ENCODE measurements around the gene WNT1.

The WNT1 gene

GRCh38 chr12:49022558-49023178 lies 44.5 kb downstream of the WNT1 start:
- no peak overlapping the region for H3K27ac ChIP-seq
- H3K9ac ChIP-seq (ENCODE audit: insufficient read length) = no peak overlapping the region
- peaks cover 58% of the 10 kb centered on the region; the same call in 1 of the 2 replicates for H3K36me3 ChIP-seq (ENCODE audit: insufficient read depth, low read length)
- no peak for DNase-seq (ENCODE audit: low read depth, low spot score)
- TF ChIP-seq EZH2 (IDR thresholded peaks at IDR 0.05) = no peak
- no peak for TF ChIP-seq FOXP2 (optimal IDR thresholded peaks at IDR 0.05; ENCODE audit: control extremely low read depth, extremely low read length, insufficient read depth)
- no peak for TF ChIP-seq POLR2AphosphoS5 (IDR thresholded peaks at IDR 0.05; ENCODE audit: borderline replicate concordance, low read depth, low read length)
- no peak overlapping the region for H3K4me3 ChIP-seq
- no peaks in the 10 kb centered on the region for H3K9me3 ChIP-seq (ENCODE audit: low read depth, low read length)

DNA sequence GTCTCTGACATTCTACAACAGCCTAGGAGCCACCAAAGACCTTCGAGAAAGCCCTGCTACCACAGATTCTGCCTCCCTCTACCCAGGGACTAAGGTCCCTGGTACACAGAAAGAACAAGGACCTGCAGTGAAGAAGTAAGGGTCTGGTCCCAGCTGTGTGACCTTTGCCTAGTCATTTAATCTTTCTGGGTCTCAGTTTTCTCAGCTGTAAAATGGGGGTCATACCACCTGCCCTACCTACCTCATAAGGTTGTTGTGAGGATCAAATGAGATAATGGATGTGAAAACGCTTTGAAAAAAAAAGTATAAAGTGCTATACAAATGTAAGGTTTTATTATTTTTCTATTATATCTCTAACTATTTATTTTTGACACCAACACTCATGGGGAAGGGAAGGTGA lies 45.7 kb downstream of the WNT1 start:
- TF ChIP-seq FOXP2 (optimal IDR thresholded peaks at IDR 0.05; ENCODE audit: control extremely low read depth, extremely low read length, insufficient read depth) (no peak), POLR2AphosphoS5 (IDR thresholded peaks at IDR 0.05; ENCODE audit: borderline replicate concordance, low read depth, low read length) (no peak)
- no peaks in the 10 kb centered on the region for H3K9me3 ChIP-seq (ENCODE audit: low read depth, low read length)
- no peak overlapping the region for H3K27ac ChIP-seq
- H3K4me3 ChIP-seq = no peak overlapping the region
- H3K36me3 ChIP-seq (ENCODE audit: insufficient read depth, low read length) = peaks cover 70% of the 10 kb centered on the region; the same call in 1 of the 2 replicates
- DNase-seq (ENCODE audit: low read depth, low spot score) = no peak
- H3K9ac ChIP-seq (ENCODE audit: insufficient read length) = no peak overlapping the region

DNA sequence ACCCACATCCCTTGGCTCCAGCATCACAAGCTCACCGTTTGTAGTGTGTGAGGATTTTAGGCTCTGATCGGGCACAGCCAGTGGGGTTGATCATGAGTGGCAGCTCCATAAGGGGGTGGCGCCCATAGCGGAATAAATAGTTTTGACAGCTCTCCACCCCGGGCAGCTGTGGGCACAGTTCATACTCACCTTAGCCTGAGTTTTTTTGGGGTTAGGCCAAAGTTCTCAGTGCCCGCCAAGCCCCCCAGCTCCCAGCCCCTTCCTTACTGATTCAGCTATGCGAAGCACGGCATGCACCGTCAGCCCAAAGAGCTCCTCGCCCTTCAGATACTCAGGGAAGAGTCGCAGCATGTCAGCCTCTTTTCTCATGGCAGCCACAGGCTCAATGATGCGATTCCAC lies 46.4 kb downstream of the WNT1 start:
- no peak overlapping the region for H3K9ac ChIP-seq (ENCODE audit: insufficient read length)
- TF ChIP-seq EZH2 (IDR thresholded peaks at IDR 0.05) = no peak
- TF ChIP-seq POLR2AphosphoS5 (IDR thresholded peaks at IDR 0.05; ENCODE audit: borderline replicate concordance, low read depth, low read length) = no peak
- TF ChIP-seq FOXP2 (optimal IDR thresholded peaks at IDR 0.05; ENCODE audit: control extremely low read depth, extremely low read length, insufficient read depth) = no peak
- no peak overlapping the region for H3K4me3 ChIP-seq
- H3K27ac ChIP-seq = no peak overlapping the region
- no peaks in the 10 kb centered on the region for H3K9me3 ChIP-seq (ENCODE audit: low read depth, low read length)
- peaks cover 76% of the 10 kb centered on the region; the same call in 1 of the 2 replicates for H3K36me3 ChIP-seq (ENCODE audit: insufficient read depth, low read length)
- DNase-seq (ENCODE audit: low read depth, low spot score) = no peak

DNA sequence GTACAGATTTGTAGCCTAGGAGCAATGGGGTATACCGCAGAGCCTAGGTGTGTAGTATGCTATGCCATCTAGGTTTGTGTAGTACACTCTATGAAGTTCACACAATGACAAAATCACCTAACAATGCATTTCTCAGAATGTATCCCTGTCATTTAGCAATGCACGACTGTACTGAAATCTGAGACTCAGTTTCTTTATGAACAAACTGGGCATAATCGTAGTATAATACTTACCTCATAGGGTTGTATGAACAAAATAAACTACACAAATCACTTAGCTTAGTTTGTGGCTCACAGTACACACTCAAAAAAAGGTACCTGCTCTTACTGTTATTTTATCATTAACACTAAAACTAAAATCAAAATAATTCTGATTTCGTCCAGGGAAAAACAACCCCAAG lies 47.3 kb downstream of the WNT1 start:
- TF ChIP-seq EZH2 (IDR thresholded peaks at IDR 0.05) (no peak), FOXP2 (optimal IDR thresholded peaks at IDR 0.05; ENCODE audit: control extremely low read depth, extremely low read length, insufficient read depth) (no peak), POLR2AphosphoS5 (IDR thresholded peaks at IDR 0.05; ENCODE audit: borderline replicate concordance, low read depth, low read length) (no peak)
- Histone ChIP-seq H3K27ac (no peak overlapping the region), H3K36me3 (ENCODE audit: insufficient read depth, low read length) (peaks cover 76% of the 10 kb centered on the region; the same call in 1 of the 2 replicates)

GRCh38 chr12:49026101-49026500 lies 48.0 kb downstream of the WNT1 start:
- no peak for TF ChIP-seq FOXP2 (optimal IDR thresholded peaks at IDR 0.05; ENCODE audit: control extremely low read depth, extremely low read length, insufficient read depth)
- no peak for TF ChIP-seq EZH2 (IDR thresholded peaks at IDR 0.05)
- TF ChIP-seq POLR2AphosphoS5 (IDR thresholded peaks at IDR 0.05; ENCODE audit: borderline replicate concordance, low read depth, low read length) = no peak

More for the DNA sequence above, 47.3 kb downstream of the WNT1 start:
- H3K4me3 ChIP-seq = no peak overlapping the region
- H3K9ac ChIP-seq (ENCODE audit: insufficient read length) = no peak overlapping the region
- H3K9me3 ChIP-seq (ENCODE audit: low read depth, low read length) = no peaks in the 10 kb centered on the region
- DNase-seq (ENCODE audit: low read depth, low spot score) = no peak

DNA sequence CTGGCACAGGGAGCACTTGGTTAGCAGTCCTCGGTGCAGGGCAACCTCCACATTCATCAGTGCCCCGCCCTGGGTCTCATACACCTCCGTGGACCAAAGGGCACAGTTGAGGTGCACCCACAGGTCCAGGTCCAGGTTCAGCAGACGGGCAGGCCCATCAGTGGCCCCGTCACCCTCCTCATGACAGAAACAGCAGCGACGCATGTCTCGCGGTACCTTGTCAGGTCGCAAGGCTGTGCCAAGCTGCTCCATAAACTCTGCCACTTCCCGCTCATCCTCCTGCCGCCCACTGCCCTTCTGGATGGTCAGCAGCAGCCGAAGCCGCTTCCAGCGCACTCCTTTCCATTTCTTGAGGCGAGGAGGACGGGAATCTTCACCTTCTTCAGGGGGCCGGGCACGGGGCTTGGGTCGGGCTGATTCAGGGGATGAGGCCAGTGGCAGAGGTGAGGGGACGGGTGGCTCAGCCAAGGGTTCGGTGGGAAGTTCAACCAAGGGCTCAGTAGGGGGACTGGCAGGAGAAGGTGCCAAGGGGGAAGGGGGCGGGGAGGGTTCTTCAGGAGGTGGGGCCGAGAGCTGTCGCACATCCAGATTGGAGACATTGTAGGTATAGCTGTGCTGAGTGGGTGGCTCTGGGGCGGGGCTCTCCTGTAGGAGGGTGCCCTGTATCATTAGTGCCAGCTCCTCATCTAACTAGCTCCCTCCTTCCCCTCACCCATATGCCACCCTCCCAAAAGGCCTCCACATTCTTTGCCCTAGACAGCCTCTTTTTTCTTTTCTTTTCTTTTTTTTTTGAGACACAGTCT lies 48.8 kb downstream of the WNT1 start:
- Histone ChIP-seq H3K27ac (no peak overlapping the region), H3K9ac (ENCODE audit: insufficient read length) (no peak overlapping the region), H3K4me3 (no peak overlapping the region), H3K36me3 (ENCODE audit: insufficient read depth, low read length) (peaks cover 76% of the 10 kb centered on the region; the same call in 1 of the 2 replicates), H3K9me3 (ENCODE audit: low read depth, low read length) (no peaks in the 10 kb centered on the region)
- DNase-seq (ENCODE audit: low read depth, low spot score) = no peak
- TF ChIP-seq EZH2 (IDR thresholded peaks at IDR 0.05) = no peak
- TF ChIP-seq FOXP2 (optimal IDR thresholded peaks at IDR 0.05; ENCODE audit: control extremely low read depth, extremely low read length, insufficient read depth) = no peak
- no peak for TF ChIP-seq POLR2AphosphoS5 (IDR thresholded peaks at IDR 0.05; ENCODE audit: borderline replicate concordance, low read depth, low read length)

More at GRCh38 chr12:49026101-49026500, 48.0 kb downstream of the WNT1 start:
- no peak for DNase-seq (ENCODE audit: low read depth, low spot score)
- H3K9me3 ChIP-seq (ENCODE audit: low read depth, low read length) = no peaks in the 10 kb centered on the region
- H3K4me3 ChIP-seq = no peak overlapping the region
- no peak overlapping the region for H3K9ac ChIP-seq (ENCODE audit: insufficient read length)
- no peak overlapping the region for H3K27ac ChIP-seq
- peaks cover 76% of the 10 kb centered on the region; the same call in 1 of the 2 replicates for H3K36me3 ChIP-seq (ENCODE audit: insufficient read depth, low read length)

DNA sequence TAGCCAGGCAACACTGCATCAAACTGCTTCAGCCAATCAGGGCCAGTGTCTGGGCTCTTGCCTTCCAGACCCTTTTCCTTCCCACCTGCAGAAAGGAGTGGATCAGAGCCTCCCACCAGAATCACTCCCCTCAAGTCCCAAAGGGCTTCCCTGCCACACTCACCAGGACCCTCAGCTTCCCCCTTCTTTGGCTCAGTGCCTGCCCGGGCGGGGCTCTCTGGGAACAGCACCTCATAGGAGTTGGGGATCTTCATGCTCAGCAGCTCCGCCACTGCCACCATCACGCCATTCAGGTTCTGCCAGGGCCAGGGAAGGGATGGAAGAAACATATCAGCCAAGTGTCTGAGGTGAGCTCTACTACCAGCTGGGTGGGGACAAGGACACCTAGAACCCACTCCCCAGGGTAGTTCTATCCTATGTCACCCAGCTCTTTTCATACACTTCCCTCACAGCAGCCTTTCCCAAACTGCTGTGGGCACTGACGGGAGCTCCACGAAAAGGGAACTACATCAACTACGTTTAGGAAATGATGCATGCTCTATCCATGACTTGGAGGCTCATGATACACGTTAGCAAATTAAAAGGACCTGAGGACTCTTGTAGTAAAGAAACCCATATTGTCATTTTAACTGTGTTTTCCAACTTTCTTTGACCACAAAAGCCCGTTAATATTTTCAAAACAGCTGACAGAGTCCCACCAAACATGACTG lies 49.9 kb downstream of the WNT1 start:
- no peak for TF ChIP-seq EZH2 (IDR thresholded peaks at IDR 0.05)
- TF ChIP-seq FOXP2 (optimal IDR thresholded peaks at IDR 0.05; ENCODE audit: control extremely low read depth, extremely low read length, insufficient read depth) = no peak
- TF ChIP-seq POLR2AphosphoS5 (IDR thresholded peaks at IDR 0.05; ENCODE audit: borderline replicate concordance, low read depth, low read length) = no peak
- Histone ChIP-seq H3K36me3 (ENCODE audit: insufficient read depth, low read length) (peaks cover 76% of the 10 kb centered on the region; the same call in 1 of the 2 replicates), H3K27ac (no peak overlapping the region), H3K9ac (ENCODE audit: insufficient read length) (no peak overlapping the region), H3K9me3 (ENCODE audit: low read depth, low read length) (no peaks in the 10 kb centered on the region), H3K4me3 (no peak overlapping the region)
- DNase-seq (ENCODE audit: low read depth, low spot score) = no peak
